ENCODE results near the gene ANTXR2.

Gene ANTXR2

GRCh38 chr4:80069837-80070731, 2.9 kb downstream of the ANTXR2 start:
- no peak for DNase-seq (ENCODE audit: low read depth in 2 of 3, low spot score in 2 of 3)

- no peak for DNase-seq (ENCODE audit: low read depth in 2 of 3, low spot score in 2 of 3)
Measured at GRCh38 chr4:80069108-80069836, 3.8 kb downstream of the ANTXR2 start.

- DNase-seq (ENCODE audit: low read depth in 2 of 3, low spot score in 2 of 3), result no peak
Measured at GRCh38 chr4:80065601-80066000, 7.4 kb downstream of the ANTXR2 start.

GRCh38 chr4:80062527-80062926, 10.5 kb downstream of the ANTXR2 start:
- no peak for DNase-seq (ENCODE audit: low read depth in 2 of 3, low spot score in 2 of 3)

- DNase-seq (ENCODE audit: low read depth in 2 of 3, low spot score in 2 of 3), result no peak
Measured at GRCh38 chr4:80060804-80061203, 12.2 kb downstream of the ANTXR2 start.

- DNase-seq (ENCODE audit: low read depth in 2 of 3, low spot score in 2 of 3), result no peak
Measured at GRCh38 chr4:80058740-80059139, 14.3 kb downstream of the ANTXR2 start.

GRCh38 chr4:80054375-80054774, 18.7 kb downstream of the ANTXR2 start:
- no peak for DNase-seq (ENCODE audit: low read depth in 2 of 3, low spot score in 2 of 3)

GRCh38 chr4:80053140-80053910, 19.7 kb downstream of the ANTXR2 start:
- DNase-seq (ENCODE audit: low read depth in 2 of 3, low spot score in 2 of 3), result no peak

- DNase-seq (ENCODE audit: low read depth in 2 of 3, low spot score in 2 of 3), result no peak
Measured at GRCh38 chr4:80049813-80050534, 23.1 kb downstream of the ANTXR2 start.

- no peak for DNase-seq (ENCODE audit: low read depth in 2 of 3, low spot score in 2 of 3)
Measured at GRCh38 chr4:80049402-80049801, 23.6 kb downstream of the ANTXR2 start.

GRCh38 chr4:80045786-80046185, 27.2 kb downstream of the ANTXR2 start:
- DNase-seq (ENCODE audit: low read depth in 2 of 3, low spot score in 2 of 3), result no peak

GRCh38 chr4:80043541-80043940, 29.5 kb downstream of the ANTXR2 start:
- no peak for DNase-seq (ENCODE audit: low read depth in 2 of 3, low spot score in 2 of 3)

GRCh38 chr4:80042821-80043220, 30.2 kb downstream of the ANTXR2 start:
- DNase-seq (ENCODE audit: low read depth in 2 of 3, low spot score in 2 of 3), result no peak

GRCh38 chr4:80037864-80038263, 35.2 kb downstream of the ANTXR2 start:
- DNase-seq (ENCODE audit: low read depth in 2 of 3, low spot score in 2 of 3), result no peak

- DNase-seq (ENCODE audit: low read depth in 2 of 3, low spot score in 2 of 3), result no peak
Measured at GRCh38 chr4:80036949-80037685, 35.9 kb downstream of the ANTXR2 start.

- DNase-seq (ENCODE audit: low read depth in 2 of 3, low spot score in 2 of 3), result no peak
Measured at GRCh38 chr4:80036306-80036705, 36.7 kb downstream of the ANTXR2 start.

- DNase-seq (ENCODE audit: low read depth in 2 of 3, low spot score in 2 of 3), result no peak
Measured at GRCh38 chr4:80035336-80035735, 37.7 kb downstream of the ANTXR2 start.

GRCh38 chr4:80033581-80033980, 39.4 kb downstream of the ANTXR2 start:
- no peak for DNase-seq (ENCODE audit: low read depth in 2 of 3, low spot score in 2 of 3)

GRCh38 chr4:80029364-80029763, 43.7 kb downstream of the ANTXR2 start:
- no peak for DNase-seq (ENCODE audit: low read depth in 2 of 3, low spot score in 2 of 3)

GRCh38 chr4:80027611-80028010, 45.4 kb downstream of the ANTXR2 start:
- DNase-seq (ENCODE audit: low read depth in 2 of 3, low spot score in 2 of 3), result no peak
